HS-27A (cell line): ENCODE results near the gene ATG5.
"Not testable (repeated sequence)": the region's sequence is repeated elsewhere in the genome, so short reads cannot be mapped to it uniquely, and the experiment has no call there.

ENCODE experiments used
- DNase-seq: peaks from one replicate; pipeline ENCODE4 v3.0.0-alpha.2; 2012; ENCODE audit warnings: low read depth, missing footprints

ATG5 gene

GRCh38 chr6:106309766-106310373 lies 15.7 kb downstream of the ATG5 start:
- DNase-seq = peak; percentile 46

DNA sequence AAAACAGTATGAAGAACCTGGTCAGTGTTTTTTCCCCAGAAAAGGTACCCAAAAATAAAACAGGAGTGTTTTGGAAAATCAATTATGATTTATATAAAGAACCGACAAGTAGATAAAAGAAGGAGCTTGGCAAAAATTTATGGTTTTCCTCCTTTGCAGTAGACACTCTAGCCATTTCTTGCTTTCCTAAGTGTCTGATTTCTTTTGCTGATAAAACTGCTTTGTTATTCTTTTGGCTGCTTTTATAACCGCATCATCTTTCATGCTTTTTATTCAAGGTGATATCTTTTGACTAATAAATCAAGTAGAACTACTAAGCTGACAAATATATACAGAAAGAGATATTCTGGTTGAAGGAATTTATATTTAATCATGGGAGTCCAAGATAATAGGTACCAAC lies 16.6 kb downstream of the ATG5 start:
- DNase-seq = no peak

DNA sequence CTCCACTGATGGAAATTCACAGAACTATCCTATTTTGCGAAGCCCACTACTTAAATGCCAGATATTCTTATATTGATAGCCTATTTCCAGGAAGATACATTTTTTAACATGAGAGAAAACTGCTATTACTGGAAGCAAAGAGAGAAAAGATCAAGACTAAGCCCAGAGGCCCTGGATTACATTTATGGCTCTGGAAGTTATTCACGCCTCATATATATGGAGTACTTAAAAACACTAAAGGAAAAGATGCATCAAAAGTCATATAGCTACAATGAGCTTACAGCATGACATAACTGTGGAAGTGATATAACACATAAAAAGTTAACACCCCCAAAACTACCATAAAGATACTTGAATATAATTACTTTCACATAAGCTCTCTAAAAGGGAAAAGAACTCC lies 19.8 kb downstream of the ATG5 start:
- DNase-seq = no peak

DNA sequence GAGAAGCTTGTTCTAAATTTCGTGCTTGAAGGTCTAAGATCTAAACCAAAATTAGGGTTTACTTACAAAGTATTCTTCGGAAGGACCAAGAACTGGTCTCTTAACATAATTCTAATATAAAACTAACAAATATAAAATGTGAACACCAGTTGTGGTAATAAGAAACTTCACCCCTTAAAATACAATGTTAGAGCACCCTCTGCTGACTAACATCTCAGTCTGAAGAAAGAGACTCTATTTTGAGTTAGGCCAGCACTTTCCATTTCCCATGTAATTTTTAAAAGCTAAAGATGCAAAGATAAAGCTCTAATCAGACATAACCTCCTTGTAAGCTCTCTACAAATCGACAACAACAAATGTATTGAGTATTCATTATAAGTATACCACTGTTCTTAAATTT lies 24.6 kb downstream of the ATG5 start:
- DNase-seq = no peak

DNA sequence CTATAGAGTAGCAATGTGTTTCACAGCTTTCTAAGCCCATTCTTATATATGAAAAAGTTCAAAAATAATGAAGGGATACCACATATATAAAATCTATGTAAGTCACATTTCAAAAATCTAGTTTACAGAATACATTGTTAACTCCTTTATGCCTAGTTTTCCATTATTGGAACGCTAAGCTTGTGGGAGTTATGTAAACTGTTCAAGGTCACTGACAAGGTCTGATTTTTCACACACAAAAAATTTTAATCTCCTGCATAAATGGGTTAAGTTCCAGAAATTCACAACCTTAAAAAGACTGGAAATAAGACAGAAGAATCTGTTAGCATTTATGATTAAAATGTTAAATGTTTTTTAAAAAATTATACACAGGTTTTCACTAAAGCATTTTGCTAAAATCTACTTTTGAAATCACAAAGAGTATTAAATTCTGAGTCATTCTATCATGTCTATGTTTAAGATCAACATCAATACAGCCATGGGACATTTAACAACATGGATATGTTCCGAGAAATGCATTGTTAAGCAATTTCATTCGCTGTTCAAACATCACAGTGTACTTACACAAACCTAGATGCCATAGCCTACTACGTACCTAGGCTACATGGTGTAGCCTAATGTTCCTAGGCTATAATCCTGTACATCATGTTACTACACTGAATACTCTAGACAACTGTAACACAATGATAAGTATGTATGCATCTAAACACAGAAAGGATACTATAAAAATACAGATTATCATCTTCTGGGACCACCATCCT lies 25.4 kb downstream of the ATG5 start:
- DNase-seq = no peak

GRCh38 chr6:106293116-106293515 lies 32.4 kb downstream of the ATG5 start:
- no peak for DNase-seq

DNA sequence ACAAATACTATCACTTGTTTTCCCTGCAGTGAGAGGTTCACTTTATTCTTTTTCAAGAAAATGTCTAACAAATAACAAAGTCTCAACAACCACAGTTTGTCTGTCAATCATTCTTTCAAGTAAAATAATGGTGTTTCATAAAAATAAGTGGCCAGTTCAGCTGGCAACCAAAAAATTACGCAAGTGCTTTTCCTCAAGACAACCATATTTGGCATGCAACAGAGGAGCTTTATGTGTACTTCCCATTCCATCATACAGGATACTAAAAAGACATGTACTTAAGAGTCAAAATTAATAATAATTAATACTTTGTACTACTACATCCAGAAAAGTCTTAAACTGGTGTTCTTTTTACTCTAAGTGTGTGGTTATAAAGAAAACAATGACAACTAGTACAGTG lies 34.6 kb downstream of the ATG5 start:
- DNase-seq = no peak

DNA sequence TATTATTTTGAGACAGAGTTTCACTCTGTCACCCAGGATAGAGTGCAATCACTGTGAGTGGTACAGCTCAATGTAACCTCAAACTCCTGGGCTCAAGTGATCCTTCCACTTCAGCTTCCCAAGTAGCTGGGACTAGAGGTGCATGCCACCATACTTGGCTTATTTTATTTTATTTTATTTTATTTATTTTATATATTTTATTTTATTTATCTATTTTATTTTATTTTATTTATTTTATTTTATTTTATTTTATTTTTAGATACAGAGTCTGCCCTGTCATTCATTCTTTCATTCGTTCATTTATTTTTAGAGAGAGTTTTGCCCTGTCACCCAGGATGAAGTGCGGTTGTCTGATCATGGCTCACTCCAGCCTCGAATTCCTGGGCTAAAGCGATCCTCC lies 35.5 kb downstream of the ATG5 start:
- no peak for DNase-seq

DNA sequence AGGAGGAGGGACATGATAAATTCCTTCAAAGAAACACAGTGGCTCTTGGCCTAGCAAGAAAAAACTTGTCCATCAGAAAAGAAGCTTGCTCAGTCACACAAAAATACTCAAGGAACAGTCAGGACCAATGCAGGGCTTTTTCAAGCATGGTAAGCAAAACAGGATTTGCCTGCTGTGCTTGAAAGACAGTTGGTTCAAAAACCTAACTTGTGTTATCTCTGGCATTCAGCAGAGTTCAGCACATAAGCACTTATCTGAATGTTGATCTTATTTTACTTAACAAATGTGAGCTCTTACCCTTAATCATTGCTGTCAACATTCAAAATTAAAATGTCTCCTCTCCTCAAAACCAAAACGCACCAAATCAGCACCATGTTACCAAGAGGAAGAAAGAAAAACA lies 38.3 kb downstream of the ATG5 start:
- no peak for DNase-seq

GRCh38 chr6:106286746-106287145 lies 38.8 kb downstream of the ATG5 start:
- no peak for DNase-seq

DNA sequence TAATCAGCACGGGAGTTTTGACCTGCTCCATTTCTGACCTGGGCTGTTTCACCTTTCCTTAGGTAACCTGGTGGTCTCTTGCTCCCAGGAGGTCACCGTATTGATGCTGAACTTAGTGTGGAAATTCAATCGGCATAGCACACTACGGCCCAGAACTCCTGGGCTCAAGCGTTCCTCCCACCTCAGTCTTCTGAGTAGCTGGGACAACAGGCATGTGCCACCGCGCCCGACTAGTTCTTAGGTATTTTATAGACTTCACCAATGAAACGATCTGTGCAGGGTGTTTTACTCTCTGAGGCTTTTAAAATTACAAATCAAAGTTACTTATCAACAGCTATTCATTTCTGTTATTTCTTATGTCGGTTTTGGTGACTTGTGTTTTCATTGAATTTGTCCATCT lies 42.1 kb downstream of the ATG5 start:
- no peak for DNase-seq

DNA sequence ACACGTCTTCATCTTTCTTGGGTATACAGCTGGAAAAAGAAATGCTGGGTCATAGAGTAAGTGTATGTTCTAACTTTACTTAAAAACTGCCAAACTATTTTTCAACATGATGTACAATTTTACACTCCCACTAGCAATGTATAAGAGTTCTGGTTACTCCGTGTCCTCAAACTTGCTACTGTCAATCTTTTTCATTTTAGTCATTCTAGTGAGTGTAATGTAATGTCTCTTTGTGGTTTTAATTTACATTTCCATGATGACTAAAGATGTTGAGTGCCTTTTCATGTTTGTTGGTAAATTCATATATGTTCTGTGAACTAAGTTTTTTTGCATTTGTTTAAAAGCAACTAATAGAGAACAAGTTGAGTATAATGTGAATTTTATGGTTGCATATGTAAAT lies 43.9 kb downstream of the ATG5 start:
- DNase-seq = no peak

GRCh38 chr6:106281088-106281487 lies 44.5 kb downstream of the ATG5 start:
- no peak for DNase-seq

- peak; percentile 43 for DNase-seq
These were observed 46.4 kb downstream of the ATG5 start for GRCh38 chr6:106279179-106279578.

GRCh38 chr6:106275692-106276091 lies 49.9 kb downstream of the ATG5 start:
- DNase-seq = no peak

- DNase-seq = no peak
These were observed 52.5 kb downstream of the ATG5 start for GRCh38 chr6:106273087-106273486.

GRCh38 chr6:106272287-106272686 lies 53.3 kb downstream of the ATG5 start:
- no peak for DNase-seq

DNA sequence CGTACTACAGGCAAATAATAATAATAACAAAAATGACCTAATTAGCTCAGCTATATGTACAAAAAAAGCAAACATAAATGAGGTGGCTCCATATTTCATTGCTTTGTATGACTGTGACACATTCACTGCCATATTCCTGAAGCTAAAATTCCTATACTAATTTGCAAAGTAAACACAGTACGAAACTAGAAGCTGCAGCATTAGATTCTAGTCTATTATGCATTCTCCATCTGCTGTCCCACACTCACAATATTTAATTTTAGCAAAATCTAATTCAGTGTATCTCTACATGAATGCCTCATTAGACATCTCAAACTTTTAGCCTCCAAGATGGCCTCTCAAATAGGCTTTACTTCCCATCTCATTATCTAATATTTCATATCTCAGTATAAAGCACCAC lies 55.1 kb downstream of the ATG5 start:
- no peak for DNase-seq

DNA sequence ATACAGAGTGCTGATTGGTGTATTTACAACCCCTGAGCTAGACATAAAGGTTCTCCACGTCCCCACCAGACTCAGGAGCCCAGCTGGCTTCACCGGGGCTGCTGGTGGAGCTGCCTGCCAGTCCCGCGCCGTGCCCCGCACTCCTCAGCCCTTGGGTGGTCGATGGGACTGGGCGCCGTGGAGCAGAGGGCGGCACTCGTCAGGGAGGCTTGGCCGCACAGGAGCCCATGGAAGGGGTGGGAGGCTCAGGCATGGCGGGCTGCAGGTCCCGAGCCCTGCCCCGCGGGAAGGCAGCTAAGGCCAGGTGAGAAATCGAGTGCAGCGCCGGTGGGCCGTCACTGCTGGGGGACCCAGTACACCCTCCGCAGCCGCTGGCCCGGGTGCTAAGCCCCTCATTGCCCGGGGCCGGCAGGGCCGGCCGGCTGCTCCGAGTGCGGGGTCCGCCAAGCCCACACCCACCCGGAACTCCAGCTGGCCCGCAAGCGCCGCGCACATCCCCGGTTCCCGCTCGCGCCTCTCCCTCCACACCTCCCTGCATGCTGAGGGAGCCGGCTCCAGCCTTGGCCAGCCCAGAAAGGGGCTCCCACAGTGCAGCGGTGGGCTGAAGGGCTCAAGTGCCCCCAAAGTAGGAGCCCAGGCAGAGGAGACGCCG lies 56.2 kb downstream of the ATG5 start:
- not testable (repeated sequence) for DNase-seq

- not testable (repeated sequence) for DNase-seq
These were observed 57.1 kb downstream of the ATG5 start for GRCh38 chr6:106268500-106268899.

DNA sequence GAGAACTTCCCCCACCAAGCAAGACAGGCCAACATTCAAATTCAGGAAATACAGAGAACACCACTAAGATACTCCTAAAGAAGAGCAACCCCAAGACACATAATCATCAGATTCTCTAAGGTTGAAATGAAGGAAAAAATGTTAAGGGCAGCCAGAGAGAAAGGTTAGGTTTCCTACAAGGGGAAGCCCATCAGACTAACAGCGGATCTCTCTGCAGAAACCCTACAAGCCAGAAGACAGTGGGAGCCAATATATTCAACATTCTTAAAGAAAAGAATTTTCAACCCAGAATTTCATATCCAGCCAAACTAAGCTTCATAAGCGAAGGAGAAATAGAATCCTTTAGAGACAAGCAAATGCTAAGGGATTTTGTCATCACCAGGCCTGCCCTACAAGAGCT lies 61.1 kb downstream of the ATG5 start:
- DNase-seq = not testable (repeated sequence)

- not testable (repeated sequence) for DNase-seq
These were observed 65.8 kb downstream of the ATG5 start for GRCh38 chr6:106259748-106260147.

GRCh38 chr6:106258726-106259125 lies 66.8 kb downstream of the ATG5 start:
- no peak for DNase-seq
